ENCODE measurements around the gene POLA1.

The POLA1 gene

DNA sequence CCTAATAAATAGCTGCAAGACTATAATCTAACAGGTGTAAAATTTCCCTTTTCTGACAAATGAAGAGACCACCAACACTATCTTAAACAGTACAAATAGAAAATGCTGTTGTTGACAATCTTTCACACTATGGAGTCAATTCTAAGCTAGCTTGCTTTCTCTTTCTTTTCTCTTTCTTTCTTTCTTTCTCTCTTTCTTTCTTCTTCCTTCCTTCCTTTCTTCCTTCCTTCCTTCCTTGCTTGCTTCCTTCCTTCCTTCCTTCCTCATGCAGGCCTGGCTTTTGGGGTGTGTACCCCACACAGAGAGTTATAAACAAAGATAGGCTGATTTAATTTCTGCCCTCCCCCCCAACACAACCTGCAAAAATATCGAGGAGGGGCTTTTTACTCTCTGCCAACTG, 330.2 kb downstream of the POLA1 start:
- in situ Hi-C loops (cut with HindIII; ENCODE audit: low pct_unique_long_range_greater_than_20kb, low sequenced_read_pairs): no loop called here
- TF ChIP-seq JUND (IDR thresholded peaks at IDR 0.05; ENCODE audit: low read depth): no peak
- no peak for DNase-seq (ENCODE audit: low read depth in 1 of 2, low spot score in 1 of 2)

DNA sequence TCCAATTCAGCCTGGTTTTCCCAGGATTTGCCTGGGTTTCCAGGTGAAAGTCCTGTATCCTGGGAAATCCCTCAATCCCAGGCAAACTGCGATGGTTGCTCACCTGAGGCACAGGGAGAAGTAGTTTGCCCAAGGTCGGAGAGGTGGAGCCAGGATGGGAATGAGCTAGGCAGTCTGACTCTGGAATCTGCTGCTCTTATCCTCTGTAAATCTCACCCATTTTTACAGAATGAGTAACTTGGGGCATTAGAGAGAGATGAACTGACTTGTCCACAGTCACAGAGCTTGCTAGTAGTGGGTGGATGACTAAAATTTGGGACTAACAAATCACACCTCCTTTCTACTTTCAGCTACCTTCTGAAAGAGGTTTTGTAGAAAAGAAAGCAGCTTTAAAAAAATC, 331.9 kb downstream of the POLA1 start:
- in situ Hi-C loops (cut with HindIII; ENCODE audit: low pct_unique_long_range_greater_than_20kb, low sequenced_read_pairs): no loop called here
- TF ChIP-seq JUND (IDR thresholded peaks at IDR 0.05; ENCODE audit: low read depth): no peak
- DNase-seq (ENCODE audit: low read depth in 1 of 2, low spot score in 1 of 2): no peak

DNA sequence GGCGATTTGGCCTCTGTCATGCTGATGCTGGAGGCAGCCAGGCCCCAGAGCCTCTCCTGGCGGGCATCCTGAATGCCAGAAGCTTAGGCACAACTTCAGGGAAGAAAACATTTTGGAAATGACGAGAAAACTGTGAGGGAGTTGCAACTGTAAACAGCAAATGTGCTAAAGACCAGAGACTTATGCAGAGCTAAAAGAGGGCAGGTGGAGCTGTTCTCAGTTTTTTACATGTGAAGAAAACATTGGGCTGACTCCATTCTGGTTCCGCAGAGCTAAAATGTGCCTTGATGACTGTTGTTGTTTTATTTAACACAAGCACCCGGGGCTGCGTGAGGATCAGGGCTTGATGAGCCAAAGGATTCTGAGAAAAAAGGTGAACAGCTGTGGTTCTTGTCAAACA, 332.9 kb downstream of the POLA1 start:
- no peak for TF ChIP-seq JUND (IDR thresholded peaks at IDR 0.05; ENCODE audit: low read depth)
- in situ Hi-C loops (cut with HindIII; ENCODE audit: low pct_unique_long_range_greater_than_20kb, low sequenced_read_pairs): no loop called here
- DNase-seq (ENCODE audit: low read depth in 1 of 2, low spot score in 1 of 2): no peak

DNA sequence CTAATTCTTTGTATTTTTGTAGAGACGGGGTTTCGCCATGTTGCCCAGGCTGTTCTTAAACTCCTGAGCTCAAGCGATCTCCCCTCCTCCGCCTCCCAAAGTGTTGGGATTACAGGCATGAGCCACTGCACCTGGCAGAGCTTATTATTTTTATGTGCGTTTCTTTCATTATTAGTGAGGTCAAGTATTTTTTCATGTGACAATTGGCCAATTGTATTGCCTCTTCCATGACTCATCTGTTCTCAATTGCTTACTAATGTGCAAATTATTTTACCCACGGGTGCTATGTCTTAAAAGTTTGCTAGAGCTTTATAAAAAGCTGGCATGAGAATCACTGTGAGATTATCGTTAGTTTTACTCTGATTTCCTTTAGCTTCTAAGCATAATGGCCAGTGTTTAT, 335.0 kb downstream of the POLA1 start:
- TF ChIP-seq JUND (IDR thresholded peaks at IDR 0.05; ENCODE audit: low read depth): no peak
- in situ Hi-C loops (cut with HindIII; ENCODE audit: low pct_unique_long_range_greater_than_20kb, low sequenced_read_pairs): no loop called here
- DNase-seq (ENCODE audit: low read depth in 1 of 2, low spot score in 1 of 2): no peak

DNA sequence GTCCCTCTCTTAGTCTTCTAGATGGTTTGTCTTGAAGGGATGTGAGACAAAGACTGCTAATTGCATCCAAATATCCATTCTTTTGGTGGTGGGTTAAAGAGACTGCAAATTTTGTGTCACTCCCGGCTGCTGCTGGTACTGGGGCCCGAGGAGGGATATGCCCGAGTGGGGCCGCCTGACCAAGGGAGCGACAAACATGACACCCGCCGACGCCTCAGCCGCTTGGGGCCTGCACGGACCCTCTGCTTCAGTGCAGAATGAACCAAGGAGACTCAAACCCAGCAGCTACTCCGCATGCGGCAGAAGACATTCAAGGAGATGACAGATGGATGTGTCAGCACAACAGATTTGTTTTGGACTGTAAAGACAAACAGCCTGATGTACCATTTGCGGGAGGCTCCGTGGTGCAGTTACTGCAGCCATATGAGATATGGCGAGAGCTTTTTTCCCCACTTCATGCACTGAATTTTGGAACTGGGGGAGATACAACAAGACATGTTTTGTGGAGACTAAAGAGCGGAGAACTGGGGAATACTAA, 335.6 kb downstream of the POLA1 start:
- no peak for DNase-seq (ENCODE audit: low read depth in 1 of 2, low spot score in 1 of 2)
- in situ Hi-C loops (cut with HindIII; ENCODE audit: low pct_unique_long_range_greater_than_20kb, low sequenced_read_pairs): no loop called here
- no peak for TF ChIP-seq JUND (IDR thresholded peaks at IDR 0.05; ENCODE audit: low read depth)

DNA sequence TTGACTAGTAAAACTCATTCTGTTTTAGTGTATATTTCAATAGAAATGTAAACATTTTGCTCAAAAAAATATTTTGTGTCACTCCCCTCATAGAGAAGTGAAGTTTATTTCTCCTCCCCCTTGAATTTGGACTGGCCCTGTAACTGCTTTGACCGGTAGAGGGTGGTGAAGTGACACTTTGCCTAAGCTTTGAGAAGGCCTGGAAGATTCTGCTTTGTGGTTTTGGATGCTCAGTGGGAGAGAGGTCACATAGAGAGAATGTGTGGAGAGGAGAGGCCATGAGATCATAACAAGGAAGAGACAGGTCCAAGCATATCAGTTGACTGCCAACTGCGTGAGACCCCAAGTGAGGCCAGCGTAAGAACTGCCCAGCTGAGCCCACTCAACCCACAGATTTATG, 341.2 kb downstream of the POLA1 start:
- DNase-seq (ENCODE audit: low read depth in 1 of 2, low spot score in 1 of 2): peak in 1 of 2 experiments; percentile 12
- in situ Hi-C loops (cut with HindIII; ENCODE audit: low pct_unique_long_range_greater_than_20kb, low sequenced_read_pairs): no loop called here
- TF ChIP-seq JUND (IDR thresholded peaks at IDR 0.05; ENCODE audit: low read depth): no peak

DNA sequence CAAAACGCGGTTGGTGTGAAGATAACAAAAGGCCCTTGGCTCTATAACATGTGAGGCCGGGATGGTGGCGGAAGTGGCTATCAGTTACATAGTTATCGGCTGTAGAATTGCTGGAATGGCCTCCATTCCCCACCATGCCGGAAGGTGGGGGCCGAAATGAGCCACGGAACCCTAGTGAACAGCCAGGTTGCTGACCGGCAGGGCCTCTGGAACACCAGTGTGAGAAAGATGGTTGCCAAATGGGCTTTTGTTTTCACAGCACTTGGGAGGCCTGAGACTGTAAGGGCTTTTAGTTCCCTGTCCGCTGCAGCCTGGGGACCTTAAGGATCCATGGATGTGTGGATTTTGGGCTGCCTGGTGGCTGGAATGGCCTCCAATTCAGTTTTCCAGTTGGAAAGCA, 345.3 kb downstream of the POLA1 start:
- in situ Hi-C loops (cut with HindIII; ENCODE audit: low pct_unique_long_range_greater_than_20kb, low sequenced_read_pairs): no loop called here
- TF ChIP-seq JUND (IDR thresholded peaks at IDR 0.05; ENCODE audit: low read depth): no peak
- no peak for DNase-seq (ENCODE audit: low read depth in 1 of 2, low spot score in 1 of 2)

DNA sequence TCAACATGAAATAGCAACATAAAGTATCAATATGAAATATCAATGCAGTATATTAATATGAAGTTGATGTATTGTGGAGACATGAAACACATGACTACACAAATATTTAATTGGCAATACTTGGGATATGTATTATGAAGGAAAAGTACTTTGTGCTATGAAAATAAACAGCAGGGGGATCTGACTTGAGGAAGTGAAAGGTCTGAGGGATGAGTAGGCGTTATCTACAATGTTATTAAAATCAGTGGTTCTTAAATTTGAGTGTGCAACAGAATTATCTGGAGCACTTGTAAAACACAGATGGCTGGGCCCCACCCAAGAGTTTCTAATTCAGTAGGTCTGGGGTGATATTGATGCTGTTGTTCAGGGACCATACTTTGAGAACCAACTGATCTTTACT, 349.5 kb downstream of the POLA1 start:
- TF ChIP-seq JUND (IDR thresholded peaks at IDR 0.05; ENCODE audit: low read depth): no peak
- no peak for DNase-seq (ENCODE audit: low read depth in 1 of 2, low spot score in 1 of 2)
- in situ Hi-C loops (cut with HindIII; ENCODE audit: low pct_unique_long_range_greater_than_20kb, low sequenced_read_pairs): no loop called here
